ENCODE measurements around the gene SP110.

GRCh38 chr2:230268606-230269243 is 48.9 kb upstream of the SP110 start:
- TF ChIP-seq CTCF (IDR thresholded peaks at IDR 0.05) (no peak), POLR2A (IDR thresholded peaks at IDR 0.05) (no peak)

Data from heart left ventricle (tissue), 13 donors.